Neutrophil (primary cell): Measurements from ENCODE around the gene CDKN1B.

Experiments
- H3K27ac ChIP-seq: fragments of 200-600 bp; sonication (generic); 2 replicates; pipeline ENCODE4 v1.5.1; 2016; ENCODE audit warnings: mild to moderate bottlenecking, moderate library complexity
- H3K27me3 ChIP-seq: fragments of 200-600 bp; sonication (generic); 2 replicates; pipeline ENCODE4 v1.6.0; 2016; ENCODE audit warnings: mild to moderate bottlenecking
- H3K36me3 ChIP-seq: fragments of 200-600 bp; sonication (generic); 2 replicates; pipeline ENCODE4 v1.5.1; 2017
- H3K4me1 ChIP-seq, 2 experiments: fragments of 200-600 bp in 1 of 2; sonication (generic) in 1 of 2; 1 replicate in 1 of 2; 2 replicates in 1 of 2; pipeline versions ENCODE4 v1.5.1 to v1.6.1; 2013 to 2016; ENCODE audit warnings: low read depth in 1 of 2, low read length in 1 of 2, mild to moderate bottlenecking in 1 of 2, moderate library complexity in 1 of 2; ENCODE audit not compliant: control insufficient read depth in 1 of 2, insufficient read depth in 1 of 2
- H3K4me3 ChIP-seq, 2 experiments: fragments of 200-600 bp in 1 of 2; sonication (generic) in 1 of 2; 1 replicate in 1 of 2; 2 replicates in 1 of 2; pipeline ENCODE4 v1.5.1; 2013 to 2016; ENCODE audit warnings: low read depth in 1 of 2, low read length in 1 of 2, mild to moderate bottlenecking in 1 of 2, moderate library complexity in 1 of 2
- H3K9me3 ChIP-seq: fragments of 200-600 bp; sonication (generic); 2 replicates; pipeline ENCODE4 v1.5.1; 2016
- CTCF ChIP-seq: fragments of 200-600 bp; sonication (generic); IDR thresholded peaks from 2 replicates; pipeline ENCODE4 v1.5.1; 2016; ENCODE audit warnings: antibody characterized with exemption

The CDKN1B gene

GRCh38 chr12:12721814-12722434, 4.8 kb downstream of the CDKN1B start:
- H3K4me1 ChIP-seq = peaks cover 47 to 51% of the 10 kb centered on the region in 2 experiments
- no peaks in the 10 kb centered on the region for H3K9me3 ChIP-seq
- peak overlapping the region; percentile 96 for H3K4me3 ChIP-seq
- no peak for TF ChIP-seq CTCF
- H3K27me3 ChIP-seq = no peaks in the 10 kb centered on the region
- H3K27ac ChIP-seq = peak overlapping the region; percentile 95
- H3K36me3 ChIP-seq = peaks cover 36% of the 10 kb centered on the region

- Histone ChIP-seq H3K27me3 (no peaks in the 10 kb centered on the region), H3K27ac (peak overlapping the region; percentile 95), H3K36me3 (peaks cover 36% of the 10 kb centered on the region), H3K4me3 (peak overlapping the region; percentile 96), H3K4me1 (peaks cover 52 to 56% of the 10 kb centered on the region in 2 experiments), H3K9me3 (no peaks in the 10 kb centered on the region)
- no peak for TF ChIP-seq CTCF
Observed at GRCh38 chr12:12722435-12723148, 5.4 kb downstream of the CDKN1B start.

- Histone ChIP-seq H3K27ac (peak overlapping the region; percentile 95), H3K4me3 (peak overlapping the region; percentile 96), H3K36me3 (peaks cover 36% of the 10 kb centered on the region), H3K27me3 (no peaks in the 10 kb centered on the region), H3K9me3 (no peaks in the 10 kb centered on the region), H3K4me1 (peaks cover 52 to 56% of the 10 kb centered on the region in 2 experiments)
- TF ChIP-seq CTCF = no peak
Observed at GRCh38 chr12:12723149-12723680, 6.0 kb downstream of the CDKN1B start.

- H3K36me3 ChIP-seq = peaks cover 35% of the 10 kb centered on the region
- H3K27ac ChIP-seq = peak overlapping the region; percentile 95
- H3K4me3 ChIP-seq = peak overlapping the region; percentile 96
- peaks cover 54 to 56% of the 10 kb centered on the region in 2 experiments for H3K4me1 ChIP-seq
- H3K27me3 ChIP-seq = no peaks in the 10 kb centered on the region
- no peaks in the 10 kb centered on the region for H3K9me3 ChIP-seq
- peak; percentile 18 for TF ChIP-seq CTCF
Observed at GRCh38 chr12:12723681-12724420, 6.7 kb downstream of the CDKN1B start.

GRCh38 chr12:12724421-12725085, 7.4 kb downstream of the CDKN1B start:
- Histone ChIP-seq H3K27ac (peak overlapping the region; percentile 95), H3K9me3 (no peaks in the 10 kb centered on the region), H3K36me3 (peaks cover 29% of the 10 kb centered on the region), H3K27me3 (no peaks in the 10 kb centered on the region), H3K4me3 (peak overlapping the region; percentile 96), H3K4me1 (peaks cover 51 to 53% of the 10 kb centered on the region in 2 experiments)
- TF ChIP-seq CTCF = no peak
